HepG2 (cell line): ENCODE results near the gene DBNDD1. TPM values are rescaled to one million over a fixed set of nuclear protein-coding genes. Genes with fewer than 3 reads are reported as not detected.

ENCODE experiments used
- ATAC-seq: fragments of 200-7000 bp; cut with Tn5 transposase; 3 replicates; pipeline ENCODE4 v1.9.1; 2020; ENCODE audit warnings: mild to moderate bottlenecking, moderate library complexity
- BruUV-seq: library from RNA; stranded (reverse); fragments of 400-500 nt; replicated peaks from 2 replicates; lab custom pipeline; 2021; lab: Mats Ljungman, UMichigan
- CTCF ChIA-PET: fragments of 300-600 bp; formaldehyde crosslinking; extraction: SDS; loops from one replicate; lab custom pipeline; 2021; ENCODE audit warnings: low total read pairs, inconsistent platforms, low intra/inter-chr PET ratio; lab: Yijun Ruan, JAX
- POLR2A ChIA-PET: fragments of 350-600 bp; sonication (Branson Sonifier 250); formaldehyde crosslinking; loops from one replicate; lab custom pipeline; 2020; ENCODE audit warnings: antibody characterized with exemption, inconsistent platforms; lab: Yijun Ruan, JAX
- DNase-seq: peaks from one replicate; pipeline ENCODE4 v3.0.0-alpha.2; 2015; ENCODE audit warnings: low spot score
- FAIRE-seq: peaks from 3 replicates; lab custom pipeline; 2011; peaks lifted over from hg19 to GRCh38; lab: Jason Lieb, UNC
- H2AFZ ChIP-seq: one replicate; pipeline ENCODE4 v1.6.1; 2011; ENCODE audit warnings: low read length, inconsistent platforms
- H3K27ac ChIP-seq: fragments of 300-600 bp; 3 replicates; pipeline ENCODE4 v1.8.0; 2011; ENCODE audit warnings: mixed run types, mild to moderate bottlenecking, mixed read lengths, low read length, inconsistent platforms; ENCODE audit not compliant: insufficient read depth; ENCODE audit errors: extremely low read length
- H3K27me3 ChIP-seq, 2 experiments: fragments of 200-600 bp in 1 of 2; 2 replicates in 1 of 2; 3 replicates in 1 of 2; pipeline versions ENCODE4 v1.6.0 to v1.8.0; 2011; ENCODE audit warnings: low read length in 2 of 2, mild to moderate bottlenecking in 2 of 2, moderate library complexity in 2 of 2, inconsistent platforms in 1 of 2; ENCODE audit not compliant: insufficient read depth in 2 of 2, control insufficient read depth in 1 of 2
- H3K36me3 ChIP-seq, 2 experiments: fragments of 200-600 bp in 1 of 2; replicated peaks in 1 of 2; 2 replicates in 1 of 2; 3 replicates in 1 of 2; pipeline versions ENCODE4 v1.5.1 to v1.8.0; 2011; ENCODE audit warnings: low read length in 2 of 2, inconsistent platforms in 1 of 2; ENCODE audit not compliant: insufficient read depth in 2 of 2, control insufficient read depth in 1 of 2
- H3K4me1 ChIP-seq: 2 replicates; pipeline ENCODE4 v1.5.1; 2012; ENCODE audit warnings: low read length, inconsistent platforms; ENCODE audit not compliant: insufficient read depth
- H3K4me2 ChIP-seq: 2 replicates; pipeline ENCODE4 v1.6.0; 2011; ENCODE audit warnings: low read depth, low read length, inconsistent platforms
- H3K4me3 ChIP-seq, 3 experiments: fragments of 200-600 bp in 1 of 3; sonication (generic), shearing (Covaris generic) in 1 of 3; replicated peaks in 1 of 3; 2 replicates each; pipeline ENCODE4 v1.5.1; 2011 to 2016; ENCODE audit warnings: low read length in 3 of 3, inconsistent platforms in 2 of 3, low read depth in 2 of 3, mild to moderate bottlenecking in 2 of 3, control low read depth in 1 of 3, mixed read lengths in 1 of 3; ENCODE audit not compliant: insufficient read depth in 1 of 3
- H3K79me2 ChIP-seq: one replicate; pipeline ENCODE4 v1.6.1; 2011; ENCODE audit warnings: low read length, inconsistent platforms; ENCODE audit not compliant: insufficient read depth
- H3K9ac ChIP-seq: 2 replicates; pipeline ENCODE4 v1.6.0; 2011; ENCODE audit warnings: mild to moderate bottlenecking, low read depth, low read length, inconsistent platforms; ENCODE audit not compliant: insufficient read depth
- H3K9me3 ChIP-seq: 2 replicates; pipeline ENCODE4 v1.5.1; 2012; ENCODE audit warnings: mild to moderate bottlenecking, low read length
- H4K20me1 ChIP-seq: 2 replicates; pipeline ENCODE4 v1.6.0; 2011; ENCODE audit warnings: inconsistent platforms, mild to moderate bottlenecking, low read length, moderate library complexity; ENCODE audit not compliant: insufficient read depth
- AGO2 ChIP-seq: fragments of 200-400 bp; formaldehyde crosslinking; optimal IDR thresholded peaks from 2 replicates; pipeline ENCODE3; 2017; ENCODE audit warnings: mild to moderate bottlenecking, low read depth, low read length, moderate library complexity
- CC2D1A ChIP-seq: sonication (generic); formaldehyde crosslinking; IDR thresholded peaks from 2 replicates; pipeline ENCODE4 v1.8.1; 2023; ENCODE audit warnings: mild to moderate bottlenecking, missing genetic modification reagents
- CTCF ChIP-seq: sonication (generic); formaldehyde crosslinking; IDR thresholded peaks from 2 replicates; pipeline ENCODE4 v1.5.0; 2020; ENCODE audit warnings: mild to moderate bottlenecking, missing genetic modification reagents, moderate library complexity
- DPF2 ChIP-seq: sonication (generic); formaldehyde crosslinking; IDR thresholded peaks from 2 replicates; pipeline ENCODE4 v1.4.0; 2020; ENCODE audit warnings: mild to moderate bottlenecking, low read depth, missing genetic modification reagents, borderline replicate concordance
- HNRNPLL ChIP-seq: fragments of 200-400 bp; formaldehyde crosslinking; IDR thresholded peaks from 2 replicates; pipeline ENCODE4 v1.6.1; 2017; ENCODE audit warnings: mild to moderate bottlenecking, low read depth, low read length; ENCODE audit not compliant: poor library complexity, severe bottlenecking
- MYNN ChIP-seq: sonication (generic); formaldehyde crosslinking; IDR thresholded peaks from 2 replicates; pipeline ENCODE4 v1.4.0; 2020; ENCODE audit warnings: mild to moderate bottlenecking, low read depth, missing genetic modification reagents
- PCBP2 ChIP-seq: fragments of 200-400 bp; formaldehyde crosslinking; optimal IDR thresholded peaks from 2 replicates; pipeline ENCODE3; 2018; ENCODE audit warnings: low read length, low read depth; ENCODE audit not compliant: poor library complexity, severe bottlenecking
- ZBTB42 ChIP-seq: sonication (generic); formaldehyde crosslinking; IDR thresholded peaks from 2 replicates; pipeline ENCODE4 v1.5.0; 2020; ENCODE audit warnings: mild to moderate bottlenecking, missing genetic modification reagents
- ZNF713 ChIP-seq: sonication (generic); formaldehyde crosslinking; IDR thresholded peaks from 2 replicates; pipeline ENCODE4 v1.4.0; 2020; ENCODE audit warnings: mild to moderate bottlenecking, missing genetic modification reagents
- whole genome bisulfite sequencing: methylation state at CpG from one replicate; pipeline ENCODE4 v1.1.6; 2017; ENCODE audit warnings: low lambda C conversion rate; 5-methylcytosine and 5-hydroxymethylcytosine counted together
- in situ Hi-C: cut with HindIII; loops from 2 replicates; pipeline ENCODE4 v1.10.0; 2017; ENCODE audit warnings: low pct_unique_long_range_greater_than_20kb; ENCODE audit not compliant: extremely low pct_ligation_motif_present
- intact Hi-C: fragments of 100-400 bp; cut with micrococcal nuclease; formaldehyde crosslinking; loops from one replicate; pipeline ENCODE4 v1.10.0; 2022; ENCODE audit not compliant: unreplicated experiment
- polyA plus RNA-seq, 8 experiments: library from polyadenylated mRNA; depleted of rRNA in 3 of 8; stranded (reverse) in 7 of 8; unstranded in 1 of 8; fragments of >200 nt; fragmentation: Illumina TruSeq in 4 of 8; extraction: Trizol in 4 of 8; gene quantifications; 2 replicates each; pipeline versions ENCODE4 v1.2.1 to v1.2.3, GENCODE V29; 2011 to 2016; ENCODE audit warnings: low read depth in 4 of 8, missing spikeins in 1 of 8, mixed read lengths in 1 of 8; ENCODE audit not compliant: insufficient read depth in 1 of 8
- total RNA-seq, 5 experiments: library from RNA; depleted of rRNA; stranded (reverse); fragments of >200 nt; fragmentation: Illumina TruSeq; extraction: Trizol; gene quantifications; 2 replicates each; pipeline ENCODE4 v1.2.3, GENCODE V29; 2016; ENCODE audit warnings: low read depth in 1 of 5
- TF ChIP-seq, protein P1 (sequence below): sonication (generic); IDR thresholded peaks from 2 replicates; pipeline ENCODE4 v1.6.1; 2016; ENCODE audit warnings: low read depth, borderline replicate concordance

Gene DBNDD1
- total and polyA plus RNA-seq, 2 of the 13 experiments (the other 11 are each of a cell fraction or from before 2014, with no cell fraction given): 17.0 to 40.4 TPM

- Histone ChIP-seq H3K27me3 (no peaks in the 10 kb centered on the region), H4K20me1 (peaks cover 6% of the 10 kb centered on the region; the same call in 1 of the 2 replicates), H3K27ac (no peak overlapping the region), H3K79me2 (no peaks in the 10 kb centered on the region), H3K4me1 (no peaks in the 10 kb centered on the region), H3K4me2 (no peak overlapping the region), H2AFZ (no peak overlapping the region), H3K4me3 (no peak overlapping the region), H3K9me3 (no peaks in the 10 kb centered on the region), H3K36me3 (peaks cover 1 to 8% of the 10 kb centered on the region in 2 experiments; a peak in 2 of 5 replicates), H3K9ac (no peak overlapping the region)
- FAIRE-seq (no peak), ATAC-seq (peak; percentile 10; the same call in 2 of the 3 replicates), DNase-seq (no peak)
- TF ChIP-seq MYNN (CRISPR knock-in tag) (no peak), CTCF (CRISPR knock-in tag) (peak; percentile 28; the same call in 1 of the 2 replicates), AGO2 (peak; percentile 82), HNRNPLL (peak; percentile 25), PCBP2 (no peak), ZBTB42 (CRISPR knock-in tag) (no peak), ZNF713 (CRISPR knock-in tag) (no peak), DPF2 (no peak), CC2D1A (no peak)
- TF ChIP-seq, protein P1, sequence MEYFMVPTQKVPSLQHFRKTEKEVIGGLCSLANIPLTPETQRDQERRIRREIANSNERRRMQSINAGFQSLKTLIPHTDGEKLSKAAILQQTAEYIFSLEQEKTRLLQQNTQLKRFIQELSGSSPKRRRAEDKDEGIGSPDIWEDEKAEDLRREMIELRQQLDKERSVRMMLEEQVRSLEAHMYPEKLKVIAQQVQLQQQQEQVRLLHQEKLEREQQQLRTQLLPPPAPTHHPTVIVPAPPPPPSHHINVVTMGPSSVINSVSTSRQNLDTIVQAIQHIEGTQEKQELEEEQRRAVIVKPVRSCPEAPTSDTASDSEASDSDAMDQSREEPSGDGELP: no peak
- CTCF ChIA-PET: no interaction called here
- in situ Hi-C loops (no loop called here), intact Hi-C loops (no loop called here)
- no TSS peak for BruUV-seq
- POLR2A ChIA-PET: interaction anchor here (1.3 to 2.3 kb wide), 2 partner anchors 18 to 78 kb away, joined by 3 to 8 read pairs; partner anchors contain the start of gene TUBB3
- WGBS: 96% methylated on average over 23 of the region's 38 CpGs
These were observed 19.3 kb downstream of the DBNDD1 start for GRCh38 chr16:89999831-90000574.
